Neural cell (in vitro differentiated cells): ENCODE data around the gene ZNF680.

Source experiments
- TF ChIP-seq, protein P1 (sequence below): IDR thresholded peaks from 2 replicates; pipeline ENCODE4 v1.6.1; 2012; ENCODE audit warnings: borderline replicate concordance
- TF ChIP-seq, protein P2 (sequence below): fragments of 450-650 bp; IDR thresholded peaks from 2 replicates; pipeline ENCODE4 v1.5.1; 2014; ENCODE audit warnings: antibody characterized with exemption, mild to moderate bottlenecking, moderate library complexity; ENCODE audit not compliant: poor library complexity, severe bottlenecking

DNA sequence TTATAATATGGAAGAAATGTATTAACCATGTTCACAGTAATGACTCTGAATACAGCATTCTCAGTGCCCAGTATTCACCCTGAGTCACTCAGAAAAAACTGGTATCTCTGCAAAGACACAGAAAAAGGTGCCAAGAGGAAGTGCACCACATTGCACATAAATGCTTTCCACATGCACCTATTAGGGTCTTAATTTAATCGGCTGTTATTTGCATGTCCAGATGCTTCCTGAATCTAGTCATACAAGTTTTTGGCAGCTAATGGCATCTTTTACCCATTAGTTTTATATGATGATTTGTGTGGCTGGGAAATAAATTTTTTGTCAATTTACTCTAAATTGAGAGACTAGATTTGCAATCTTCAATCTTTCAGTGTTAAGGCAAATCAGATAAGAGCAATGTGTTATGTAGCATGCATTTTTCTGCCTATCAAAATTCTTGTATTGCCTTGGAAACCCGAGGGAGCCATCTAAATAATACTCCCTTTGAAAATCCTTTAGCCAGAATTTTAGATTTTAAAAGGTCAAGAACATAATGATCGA lies 58.2 kb downstream of the ZNF680 start:
- TF ChIP-seq, protein P1, sequence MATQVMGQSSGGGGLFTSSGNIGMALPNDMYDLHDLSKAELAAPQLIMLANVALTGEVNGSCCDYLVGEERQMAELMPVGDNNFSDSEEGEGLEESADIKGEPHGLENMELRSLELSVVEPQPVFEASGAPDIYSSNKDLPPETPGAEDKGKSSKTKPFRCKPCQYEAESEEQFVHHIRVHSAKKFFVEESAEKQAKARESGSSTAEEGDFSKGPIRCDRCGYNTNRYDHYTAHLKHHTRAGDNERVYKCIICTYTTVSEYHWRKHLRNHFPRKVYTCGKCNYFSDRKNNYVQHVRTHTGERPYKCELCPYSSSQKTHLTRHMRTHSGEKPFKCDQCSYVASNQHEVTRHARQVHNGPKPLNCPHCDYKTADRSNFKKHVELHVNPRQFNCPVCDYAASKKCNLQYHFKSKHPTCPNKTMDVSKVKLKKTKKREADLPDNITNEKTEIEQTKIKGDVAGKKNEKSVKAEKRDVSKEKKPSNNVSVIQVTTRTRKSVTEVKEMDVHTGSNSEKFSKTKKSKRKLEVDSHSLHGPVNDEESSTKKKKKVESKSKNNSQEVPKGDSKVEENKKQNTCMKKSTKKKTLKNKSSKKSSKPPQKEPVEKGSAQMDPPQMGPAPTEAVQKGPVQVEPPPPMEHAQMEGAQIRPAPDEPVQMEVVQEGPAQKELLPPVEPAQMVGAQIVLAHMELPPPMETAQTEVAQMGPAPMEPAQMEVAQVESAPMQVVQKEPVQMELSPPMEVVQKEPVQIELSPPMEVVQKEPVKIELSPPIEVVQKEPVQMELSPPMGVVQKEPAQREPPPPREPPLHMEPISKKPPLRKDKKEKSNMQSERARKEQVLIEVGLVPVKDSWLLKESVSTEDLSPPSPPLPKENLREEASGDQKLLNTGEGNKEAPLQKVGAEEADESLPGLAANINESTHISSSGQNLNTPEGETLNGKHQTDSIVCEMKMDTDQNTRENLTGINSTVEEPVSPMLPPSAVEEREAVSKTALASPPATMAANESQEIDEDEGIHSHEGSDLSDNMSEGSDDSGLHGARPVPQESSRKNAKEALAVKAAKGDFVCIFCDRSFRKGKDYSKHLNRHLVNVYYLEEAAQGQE, result no peak
- TF ChIP-seq, protein P2, sequence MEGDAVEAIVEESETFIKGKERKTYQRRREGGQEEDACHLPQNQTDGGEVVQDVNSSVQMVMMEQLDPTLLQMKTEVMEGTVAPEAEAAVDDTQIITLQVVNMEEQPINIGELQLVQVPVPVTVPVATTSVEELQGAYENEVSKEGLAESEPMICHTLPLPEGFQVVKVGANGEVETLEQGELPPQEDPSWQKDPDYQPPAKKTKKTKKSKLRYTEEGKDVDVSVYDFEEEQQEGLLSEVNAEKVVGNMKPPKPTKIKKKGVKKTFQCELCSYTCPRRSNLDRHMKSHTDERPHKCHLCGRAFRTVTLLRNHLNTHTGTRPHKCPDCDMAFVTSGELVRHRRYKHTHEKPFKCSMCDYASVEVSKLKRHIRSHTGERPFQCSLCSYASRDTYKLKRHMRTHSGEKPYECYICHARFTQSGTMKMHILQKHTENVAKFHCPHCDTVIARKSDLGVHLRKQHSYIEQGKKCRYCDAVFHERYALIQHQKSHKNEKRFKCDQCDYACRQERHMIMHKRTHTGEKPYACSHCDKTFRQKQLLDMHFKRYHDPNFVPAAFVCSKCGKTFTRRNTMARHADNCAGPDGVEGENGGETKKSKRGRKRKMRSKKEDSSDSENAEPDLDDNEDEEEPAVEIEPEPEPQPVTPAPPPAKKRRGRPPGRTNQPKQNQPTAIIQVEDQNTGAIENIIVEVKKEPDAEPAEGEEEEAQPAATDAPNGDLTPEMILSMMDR, result no peak
